ENCODE data around the gene ITGB1. TPM values are rescaled to one million over a fixed set of nuclear protein-coding genes. Genes with fewer than 3 reads are reported as not detected.
"Not testable (repeated sequence)": the region's sequence is repeated elsewhere in the genome, so short reads cannot be mapped to it uniquely, and the experiment has no call there.

The ITGB1 gene
- 84.3 TPM for polyA plus RNA-seq (2012; ENCODE audit: insufficient read depth, insufficient read length)

DNA sequence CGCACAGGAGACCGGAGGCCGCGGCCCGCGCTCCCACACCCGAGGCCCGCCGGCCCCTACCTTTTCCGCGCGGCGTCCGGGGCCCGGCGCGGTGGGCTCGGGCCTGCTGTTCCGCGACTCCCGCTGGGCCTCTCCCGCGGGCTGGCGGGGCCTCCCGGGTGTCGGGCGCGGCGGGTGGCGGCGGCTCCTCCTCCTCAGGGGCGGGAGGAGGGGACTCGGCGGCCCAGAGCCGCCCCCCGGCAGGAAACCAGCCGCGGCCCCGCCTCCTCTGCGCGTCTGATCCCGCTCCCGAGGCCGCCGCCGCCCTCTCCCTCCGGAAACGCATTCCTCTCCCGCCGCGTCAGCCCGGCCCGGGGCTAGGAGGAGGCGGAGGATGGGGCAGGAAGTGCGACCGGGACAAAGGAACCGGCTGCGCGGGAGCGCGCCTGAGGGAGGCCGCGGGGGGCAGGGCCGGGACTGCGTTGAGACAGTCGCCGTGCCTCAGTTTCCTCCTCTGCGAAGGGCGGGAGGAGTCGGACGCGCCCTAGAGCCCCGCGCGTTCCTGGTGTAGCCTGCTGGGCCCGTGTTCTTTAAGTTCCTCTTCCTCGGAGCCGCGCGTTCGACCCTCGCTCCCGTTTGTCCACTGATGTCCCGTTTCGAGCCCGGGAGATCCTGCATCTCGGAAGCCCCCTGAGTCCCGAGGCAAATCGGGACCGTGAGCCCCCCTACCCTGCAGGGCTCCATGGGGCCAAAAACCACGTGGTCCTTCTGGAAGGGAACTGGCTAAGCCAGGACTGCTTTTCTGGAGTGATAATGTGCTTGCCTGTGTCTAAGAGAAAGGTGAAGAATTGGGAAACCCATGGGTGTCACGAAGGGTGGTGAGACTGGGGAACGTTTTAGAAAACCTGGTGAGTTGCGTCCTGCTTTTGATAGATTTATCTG lies at the start of gene ITGB1:
Gene ITGB1, minus strand, starts transcription at position 146 of the 921 bp plus-strand sequence. CDS start 22,672 bp downstream, outside the sequence.
- peak; percentile 72 for DNase-seq (ENCODE audit: low read depth, low spot score)
- peak within 1 kb of the TSS; percentile 80 for H3K4me3 ChIP-seq (ENCODE audit: low read length)

DNA sequence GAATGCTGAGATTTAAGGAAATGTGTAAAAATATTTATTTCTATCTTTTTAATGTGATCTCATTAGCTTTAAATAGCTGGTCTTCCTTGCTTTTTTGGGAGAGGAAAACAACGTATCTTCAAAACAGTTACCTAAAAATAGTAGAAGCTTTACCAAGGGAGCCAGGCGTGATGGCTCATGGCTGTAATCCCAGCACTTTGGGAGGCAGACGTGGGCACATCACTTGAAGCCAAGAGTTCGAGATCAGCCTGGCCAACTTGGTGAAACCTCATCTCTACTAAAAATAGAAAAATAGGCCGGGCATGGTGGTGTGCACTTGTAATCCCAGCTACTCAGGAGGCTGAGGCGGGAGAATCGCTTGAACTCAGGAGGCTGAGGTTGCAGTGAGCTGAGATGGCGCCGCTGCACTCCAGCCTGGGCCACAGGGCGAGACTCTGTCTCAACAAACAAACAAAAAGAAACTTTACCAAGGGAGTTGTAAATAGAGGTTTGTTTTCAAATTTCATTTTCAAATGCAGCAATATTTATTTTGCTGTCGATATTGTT lies 48.4 kb upstream of the ITGB1 start:
- no peak for DNase-seq (ENCODE audit: low read depth, low spot score)
- no peak overlapping the region for H3K4me3 ChIP-seq (ENCODE audit: low read length)

DNA sequence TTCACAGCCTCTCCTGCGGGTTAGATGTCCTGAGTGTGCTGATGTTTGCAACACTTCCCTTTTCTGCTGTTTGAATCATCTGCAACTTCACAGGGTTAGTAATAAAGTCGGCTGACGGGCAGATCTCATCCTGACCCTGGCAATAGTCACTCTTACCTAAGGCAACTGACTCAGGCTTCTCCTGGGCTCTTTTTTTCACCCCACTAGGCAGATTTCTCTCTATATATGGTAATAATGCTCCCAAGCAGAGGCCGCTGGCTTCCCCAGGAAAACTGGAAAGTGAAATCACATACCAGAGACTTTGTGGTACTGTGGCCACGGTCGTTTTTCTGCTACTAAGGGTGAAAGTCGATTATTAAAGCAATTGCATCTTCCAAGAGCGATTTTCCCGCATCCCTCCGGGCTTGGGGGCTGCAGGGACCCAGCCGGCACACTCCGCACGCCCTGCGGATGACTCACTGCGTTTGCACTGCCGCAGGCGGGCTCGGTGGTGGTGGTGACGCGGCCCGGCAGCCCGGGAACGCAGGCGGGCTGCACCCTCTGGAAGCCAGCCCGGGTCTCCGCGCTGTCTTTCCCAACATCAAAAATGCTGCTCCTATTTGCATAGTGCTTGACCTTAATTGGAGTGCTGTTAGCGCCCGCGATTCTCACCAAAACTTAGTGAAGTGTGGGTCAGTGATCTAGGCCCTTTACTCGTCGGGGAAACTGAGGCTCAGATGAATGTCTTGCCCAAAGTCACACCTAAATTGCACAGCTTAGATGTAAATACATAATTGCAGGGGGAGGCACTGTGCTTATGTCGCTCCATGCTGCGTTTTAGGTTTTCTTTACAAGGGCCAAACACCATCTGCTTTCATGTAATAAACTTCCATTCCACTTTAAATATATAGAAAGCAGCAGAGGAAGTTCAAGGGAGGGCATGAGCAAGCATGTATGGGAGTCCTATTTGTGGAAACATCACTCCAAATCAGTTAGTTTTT lies 47.6 kb upstream of the ITGB1 start:
- no peak overlapping the region for H3K4me3 ChIP-seq (ENCODE audit: low read length)
- DNase-seq (ENCODE audit: low read depth, low spot score): no peak

DNA sequence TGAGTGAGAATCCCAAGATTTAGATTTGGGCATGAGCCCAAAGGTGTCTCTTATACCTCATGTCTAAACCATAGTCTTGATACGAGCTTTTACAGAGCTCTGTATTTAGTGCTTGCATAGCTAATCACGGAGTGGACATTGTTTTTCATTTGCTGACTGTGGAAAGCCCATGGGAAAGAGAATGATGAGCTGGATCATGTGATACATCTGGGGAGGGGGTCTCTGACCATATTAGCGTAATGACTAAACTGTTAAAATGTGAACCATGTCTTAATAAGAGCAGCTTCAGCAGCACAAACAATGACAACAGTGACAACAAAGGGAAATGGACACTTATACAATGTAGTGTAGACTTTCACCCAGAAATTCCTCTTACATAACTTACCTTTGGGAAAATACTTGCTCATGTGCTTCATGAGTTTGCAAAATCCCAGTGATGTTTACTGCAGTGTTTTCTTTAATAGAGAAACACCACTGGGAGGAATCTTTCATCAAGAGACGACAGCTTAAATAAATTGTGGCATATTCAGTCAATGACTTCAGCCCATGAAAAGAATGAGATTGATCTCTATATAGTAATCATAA lies 44.0 kb upstream of the ITGB1 start:
- H3K4me3 ChIP-seq (ENCODE audit: low read length): no peak overlapping the region
- no peak for DNase-seq (ENCODE audit: low read depth, low spot score)

DNA sequence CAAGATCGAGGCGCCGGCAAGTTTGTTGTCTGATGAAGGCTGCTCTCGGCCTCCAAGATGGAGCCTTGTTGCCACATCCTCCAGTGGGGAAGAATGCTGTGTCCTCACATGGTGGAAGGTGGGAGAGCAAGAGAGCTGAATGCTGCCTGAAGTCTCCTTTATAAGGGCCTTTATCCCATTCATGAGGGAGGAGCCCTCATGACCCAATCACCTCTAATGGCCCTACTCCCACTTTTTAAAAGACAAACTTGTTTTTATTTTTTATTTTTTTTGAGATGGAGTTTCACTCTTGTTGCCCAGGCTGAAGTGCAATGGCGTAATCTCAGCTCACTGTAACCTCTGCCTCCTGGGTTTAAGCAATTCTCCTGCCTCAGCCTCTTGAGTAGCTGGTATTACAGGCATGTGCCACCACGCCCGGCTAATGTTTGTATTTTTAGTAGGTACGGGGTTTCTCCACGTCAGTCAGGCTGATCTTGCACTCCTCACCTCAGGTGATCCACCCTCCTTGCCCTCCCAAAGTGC lies 40.1 kb upstream of the ITGB1 start:
- H3K4me3 ChIP-seq (ENCODE audit: low read length); DNase-seq (ENCODE audit: low read depth, low spot score): not testable (repeated sequence)

DNA sequence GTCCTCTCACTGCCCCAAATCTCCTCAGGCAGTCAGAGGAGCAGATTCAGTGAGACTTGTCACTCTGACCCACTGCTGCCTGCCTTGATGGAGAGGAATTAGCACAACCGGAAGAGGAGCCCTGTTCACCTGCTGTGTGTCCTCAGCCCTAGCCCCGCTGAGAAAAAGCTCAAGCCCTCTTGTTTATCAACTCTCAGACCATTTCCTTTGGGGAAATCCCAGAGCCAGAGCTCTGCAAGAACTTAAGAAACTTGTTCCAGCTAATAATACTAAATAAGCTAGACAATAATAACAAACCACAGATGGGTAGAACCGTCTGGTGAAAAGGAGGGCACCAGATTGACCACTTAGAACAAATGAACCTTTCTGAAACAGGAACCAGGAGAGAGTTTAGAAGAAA lies 37.7 kb upstream of the ITGB1 start:
- H3K4me3 ChIP-seq (ENCODE audit: low read length): no peak overlapping the region
- DNase-seq (ENCODE audit: low read depth, low spot score): no peak

DNA sequence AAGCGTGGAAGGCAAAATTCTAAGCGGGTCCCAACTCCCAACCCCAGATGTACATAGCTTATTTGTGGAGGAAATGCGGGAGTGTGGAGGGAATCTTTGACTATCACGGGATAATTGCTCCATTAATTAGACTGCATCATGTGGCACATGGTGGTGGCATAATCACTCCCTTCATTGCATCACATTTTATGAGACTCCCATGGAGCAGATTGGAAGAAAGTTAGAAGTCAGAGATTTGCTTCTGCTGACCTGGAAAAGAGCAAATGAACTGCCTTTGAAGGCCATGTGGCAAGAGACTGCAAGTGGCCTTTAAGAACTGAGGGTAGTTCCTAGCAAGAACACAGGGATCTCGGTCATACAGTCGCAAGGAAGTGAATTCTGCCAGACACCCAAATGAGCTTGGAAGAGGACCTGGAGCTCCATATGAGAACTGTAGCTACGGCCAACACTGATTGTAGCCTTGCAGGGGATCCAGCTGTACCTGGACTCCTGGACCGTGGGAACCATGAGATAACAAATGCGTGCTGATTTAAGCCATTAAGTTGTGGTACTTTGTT lies 37.1 kb upstream of the ITGB1 start:
- no peak overlapping the region for H3K4me3 ChIP-seq (ENCODE audit: low read length)
- no peak for DNase-seq (ENCODE audit: low read depth, low spot score)

DNA sequence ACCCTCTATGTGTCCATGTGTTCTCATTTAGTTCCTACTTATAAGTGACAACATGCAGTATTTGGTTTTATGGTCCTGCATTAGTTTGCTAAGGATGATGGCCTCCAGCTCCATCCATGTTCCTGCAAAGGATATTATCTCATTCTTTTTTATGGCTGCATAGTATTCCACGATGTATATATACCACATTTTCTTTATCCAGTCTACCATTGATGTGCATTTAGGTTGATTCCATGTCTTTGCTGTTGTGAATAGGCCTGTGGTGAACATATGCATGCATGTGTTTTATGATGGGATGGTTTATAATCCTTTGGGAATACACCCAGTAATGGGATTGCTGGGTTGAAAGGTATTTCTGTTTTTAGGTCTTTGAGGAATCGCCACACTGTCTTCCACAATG lies 36.6 kb upstream of the ITGB1 start:
- not testable (repeated sequence) for DNase-seq (ENCODE audit: low read depth, low spot score); H3K4me3 ChIP-seq (ENCODE audit: low read length)

DNA sequence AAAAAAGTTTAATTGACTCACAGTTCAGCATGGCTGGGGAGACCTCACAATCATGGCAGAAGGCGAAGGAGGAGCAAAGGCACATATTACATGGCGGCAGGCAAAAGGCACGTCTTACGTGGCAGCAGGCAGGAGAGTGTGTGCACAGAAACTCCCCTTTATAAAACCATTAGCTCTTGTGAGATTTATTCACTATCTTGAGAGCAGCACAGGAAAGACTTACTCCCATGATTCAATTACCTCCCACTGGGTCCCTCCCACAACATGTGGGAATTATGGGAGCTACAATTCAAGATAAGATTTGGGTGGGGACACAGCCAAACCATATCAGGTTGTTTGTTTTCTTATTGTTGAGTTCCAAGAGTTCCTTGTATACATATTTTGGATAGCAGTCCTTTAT lies 34.3 kb upstream of the ITGB1 start:
- not testable (repeated sequence) for H3K4me3 ChIP-seq (ENCODE audit: low read length); DNase-seq (ENCODE audit: low read depth, low spot score)

DNA sequence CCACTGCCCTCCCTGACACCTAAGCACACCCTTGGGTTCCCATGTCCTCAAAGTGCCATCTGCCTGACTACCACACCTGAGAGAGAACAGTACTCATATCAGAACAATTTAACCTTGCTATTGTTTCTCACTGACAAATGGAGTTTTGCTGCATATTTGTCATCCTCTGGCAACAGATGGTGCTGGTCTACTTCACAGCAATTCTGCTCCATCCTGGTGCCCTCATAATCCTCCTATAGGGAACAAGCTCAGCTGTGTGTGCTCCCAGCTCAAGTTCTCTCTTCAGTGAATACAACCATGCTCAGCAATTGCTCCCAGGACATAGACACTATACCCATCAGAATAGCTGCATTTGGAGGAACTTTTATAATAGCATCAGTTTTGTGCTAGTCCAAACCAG lies 32.8 kb upstream of the ITGB1 start:
- no peak overlapping the region for H3K4me3 ChIP-seq (ENCODE audit: low read length)
- DNase-seq (ENCODE audit: low read depth, low spot score): no peak

DNA sequence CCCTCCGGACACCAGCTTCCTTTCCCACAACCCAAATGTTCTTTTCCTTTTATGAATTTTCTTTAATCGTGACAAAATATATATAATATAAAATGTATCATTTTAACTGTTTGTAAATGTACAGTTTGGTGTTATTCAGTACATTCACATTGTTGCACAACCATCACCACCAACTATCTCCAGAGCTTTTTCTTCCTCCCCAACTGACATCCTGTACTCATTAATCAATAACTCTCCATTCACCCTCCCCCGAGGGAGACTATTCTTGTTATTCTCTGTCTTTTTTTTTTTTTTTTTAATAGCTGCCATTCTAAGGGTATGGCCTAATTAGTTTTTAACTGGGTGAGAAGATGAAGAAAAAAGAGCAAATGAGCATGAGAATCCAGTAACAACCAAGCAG lies 30.6 kb upstream of the ITGB1 start:
- DNase-seq (ENCODE audit: low read depth, low spot score): no peak
- H3K4me3 ChIP-seq (ENCODE audit: low read length): no peak overlapping the region

DNA sequence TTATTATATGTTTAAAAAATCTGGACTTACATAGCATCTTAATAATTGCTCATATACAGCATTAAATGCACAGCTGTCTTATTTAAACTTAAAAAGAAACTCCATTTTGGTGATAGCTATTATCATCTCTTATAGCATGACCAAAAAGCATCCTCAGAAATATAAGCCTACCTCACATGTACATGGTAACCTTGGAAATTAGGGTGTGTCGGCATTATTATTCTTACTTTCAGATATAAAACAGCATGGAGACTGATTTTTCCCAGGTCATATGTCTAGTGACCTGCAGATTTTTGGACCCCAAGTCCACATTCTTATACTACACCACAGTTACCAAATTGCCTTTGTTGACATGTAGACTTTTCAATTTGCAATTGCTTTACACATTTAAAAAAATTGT lies 29.1 kb upstream of the ITGB1 start:
- DNase-seq (ENCODE audit: low read depth, low spot score): no peak

DNA sequence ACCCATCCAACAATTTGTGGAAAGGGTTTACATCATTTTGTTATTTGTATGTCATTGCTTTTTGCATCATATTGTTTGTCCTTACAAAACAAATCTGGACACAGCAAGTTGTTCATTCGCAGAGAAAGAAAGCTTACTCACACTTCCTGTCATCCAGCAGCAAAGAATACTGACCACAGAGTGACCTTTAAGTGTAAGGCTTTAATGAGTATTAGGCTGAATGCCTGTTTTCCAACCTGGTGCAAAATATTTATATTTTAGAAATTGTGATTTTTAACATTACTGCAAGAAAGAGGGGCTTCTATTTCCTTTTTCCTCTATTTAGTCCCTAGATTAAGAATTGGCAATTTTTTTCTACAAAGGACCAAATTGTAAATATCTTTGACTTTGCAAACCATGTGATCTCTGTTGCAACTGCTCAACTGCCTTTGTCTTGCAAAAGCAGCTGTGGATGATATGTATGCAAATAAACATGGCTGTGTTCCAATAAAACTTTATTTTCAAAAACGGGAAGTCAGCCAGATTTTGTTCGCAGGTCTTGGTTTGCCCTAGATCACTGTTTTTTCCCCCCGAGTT lies 27.8 kb upstream of the ITGB1 start:
- no peak overlapping the region for H3K4me3 ChIP-seq (ENCODE audit: low read length)
- no peak for DNase-seq (ENCODE audit: low read depth, low spot score)

More for the DNA sequence above, 29.1 kb upstream of the ITGB1 start:
- no peak overlapping the region for H3K4me3 ChIP-seq (ENCODE audit: low read length)

DNA sequence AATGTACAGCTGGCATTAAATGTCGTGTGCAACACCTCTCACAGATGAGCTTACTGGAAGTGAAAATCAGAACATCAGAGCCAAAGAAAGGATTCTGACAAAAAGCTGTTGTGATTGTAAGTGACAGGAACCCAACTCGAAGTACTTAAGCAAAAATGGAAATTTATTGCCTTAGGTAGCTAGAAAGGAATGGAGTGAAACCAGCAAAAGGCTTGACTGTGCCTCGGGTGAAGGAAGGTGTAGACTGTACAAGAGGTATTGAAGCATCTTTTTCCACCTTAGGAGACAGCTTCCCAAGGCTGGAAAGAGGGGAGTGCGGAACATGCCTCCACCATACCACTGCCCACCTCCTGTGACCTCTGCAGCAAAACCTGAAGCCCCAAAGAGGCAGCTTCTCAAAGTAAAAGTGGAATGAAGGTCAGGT lies 27.3 kb upstream of the ITGB1 start:
- DNase-seq (ENCODE audit: low read depth, low spot score): no peak
- H3K4me3 ChIP-seq (ENCODE audit: low read length): no peak overlapping the region

DNA sequence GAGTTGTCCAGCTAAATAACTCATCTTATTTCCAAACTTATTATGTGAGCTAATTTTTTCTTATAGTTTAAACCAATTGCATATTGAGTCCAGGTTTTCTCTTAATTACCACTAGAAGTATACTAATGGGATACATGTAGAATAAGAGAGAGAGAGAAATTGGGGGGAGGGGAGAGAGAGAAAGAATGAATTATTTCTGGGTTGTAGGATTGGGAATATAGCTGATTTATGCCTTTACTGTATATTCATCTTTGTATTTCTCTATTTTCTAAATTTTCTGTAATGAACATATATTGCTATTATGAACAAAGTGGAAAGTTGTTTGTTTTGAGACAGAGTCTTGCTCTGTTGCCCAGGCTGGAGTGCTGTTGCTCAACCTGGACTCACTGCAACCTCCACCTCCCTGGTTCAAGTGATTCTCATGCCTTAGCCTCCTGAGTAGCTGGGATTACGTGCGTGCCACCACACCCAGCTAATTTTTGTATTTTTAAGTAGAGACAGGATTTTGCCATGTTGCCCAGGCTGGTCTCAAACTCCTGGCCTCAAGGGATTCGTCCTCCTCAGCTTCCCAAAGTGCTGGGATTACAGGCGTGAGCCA lies 26.1 kb upstream of the ITGB1 start:
- no peak for DNase-seq (ENCODE audit: low read depth, low spot score)

DNA sequence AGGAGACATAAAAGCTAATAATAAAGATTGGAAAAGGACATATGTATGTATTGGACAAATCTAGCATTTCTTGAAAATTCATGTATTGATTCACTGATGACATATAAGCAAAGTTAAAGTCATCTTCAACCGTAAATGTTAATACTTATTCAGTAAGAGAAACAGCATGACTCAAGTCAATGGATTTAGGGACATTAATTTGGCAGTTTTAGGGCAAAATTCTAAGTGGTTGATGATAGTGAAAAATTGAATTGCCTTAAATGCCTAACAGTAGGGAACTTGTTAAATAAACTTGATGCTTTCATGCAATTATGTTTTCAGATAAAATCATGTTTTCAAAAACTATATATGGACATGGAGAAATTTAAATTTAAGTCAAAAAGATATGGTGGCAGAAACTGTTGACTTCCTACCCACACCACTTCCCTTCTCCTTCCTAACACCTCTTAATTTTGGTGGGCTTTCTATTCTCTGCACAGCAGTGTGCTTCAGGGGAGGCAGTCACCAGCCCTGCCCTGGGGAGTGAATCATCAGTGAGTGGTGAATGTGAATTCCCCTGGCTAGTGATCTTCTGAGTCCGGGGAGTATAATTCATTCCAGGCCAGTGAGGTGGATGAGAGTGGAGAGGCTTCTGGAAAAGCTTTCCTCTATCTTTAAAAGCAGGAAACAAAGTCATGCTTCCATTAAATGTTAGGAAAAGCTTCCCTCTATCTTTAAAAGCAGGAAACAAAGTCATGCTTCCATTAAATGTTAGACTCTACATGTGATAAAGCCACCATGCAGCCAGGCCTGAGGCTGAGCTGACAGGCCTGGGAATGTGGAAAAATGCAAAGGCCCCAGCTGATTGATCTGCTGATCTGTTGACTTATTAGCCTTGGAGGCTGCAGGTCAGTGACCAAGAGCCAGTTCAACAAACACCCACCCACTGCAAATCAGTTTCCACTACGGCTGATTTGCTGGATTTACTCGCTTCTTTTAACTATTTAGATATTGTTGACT lies 25.2 kb upstream of the ITGB1 start:
- no peak overlapping the region for H3K4me3 ChIP-seq (ENCODE audit: low read length)
- no peak for DNase-seq (ENCODE audit: low read depth, low spot score)

More for the DNA sequence above, 26.1 kb upstream of the ITGB1 start:
- no peak overlapping the region for H3K4me3 ChIP-seq (ENCODE audit: low read length)

DNA sequence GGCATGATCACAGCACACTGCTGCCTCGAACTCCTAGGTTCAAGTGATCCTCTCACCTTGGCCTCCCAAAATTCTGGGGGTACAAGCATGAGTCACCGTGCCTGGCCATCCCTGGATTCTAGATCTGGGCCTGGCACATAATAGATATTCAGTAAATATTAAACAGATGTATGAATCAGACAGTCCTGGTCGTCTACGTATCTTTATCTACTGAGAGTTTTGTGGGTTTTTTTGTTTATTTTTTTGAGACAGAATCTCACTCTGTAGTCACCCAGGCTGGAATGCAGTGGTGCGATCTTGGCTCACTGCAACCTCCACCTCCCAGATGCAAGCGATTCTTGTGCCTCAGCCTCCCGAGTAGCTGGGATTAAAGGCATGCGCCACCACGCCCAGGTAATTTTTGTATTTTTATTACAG lies 24.3 kb upstream of the ITGB1 start:
- no peak overlapping the region for H3K4me3 ChIP-seq (ENCODE audit: low read length)
- no peak for DNase-seq (ENCODE audit: low read depth, low spot score)

Measured in Jurkat, Clone E6-1 (cell line).